ENCODE results near the gene CPE.

The CPE gene

GRCh38 chr4:165364452-165365080 is 14.2 kb upstream of the CPE start:
- no peak for DNase-seq (ENCODE audit: low spot score)
- POLR2A ChIA-PET (ENCODE audit: low non-redundant PET): no interaction called here
- no peak overlapping the region for H3K27ac ChIP-seq
- TF ChIP-seq, protein P1, sequence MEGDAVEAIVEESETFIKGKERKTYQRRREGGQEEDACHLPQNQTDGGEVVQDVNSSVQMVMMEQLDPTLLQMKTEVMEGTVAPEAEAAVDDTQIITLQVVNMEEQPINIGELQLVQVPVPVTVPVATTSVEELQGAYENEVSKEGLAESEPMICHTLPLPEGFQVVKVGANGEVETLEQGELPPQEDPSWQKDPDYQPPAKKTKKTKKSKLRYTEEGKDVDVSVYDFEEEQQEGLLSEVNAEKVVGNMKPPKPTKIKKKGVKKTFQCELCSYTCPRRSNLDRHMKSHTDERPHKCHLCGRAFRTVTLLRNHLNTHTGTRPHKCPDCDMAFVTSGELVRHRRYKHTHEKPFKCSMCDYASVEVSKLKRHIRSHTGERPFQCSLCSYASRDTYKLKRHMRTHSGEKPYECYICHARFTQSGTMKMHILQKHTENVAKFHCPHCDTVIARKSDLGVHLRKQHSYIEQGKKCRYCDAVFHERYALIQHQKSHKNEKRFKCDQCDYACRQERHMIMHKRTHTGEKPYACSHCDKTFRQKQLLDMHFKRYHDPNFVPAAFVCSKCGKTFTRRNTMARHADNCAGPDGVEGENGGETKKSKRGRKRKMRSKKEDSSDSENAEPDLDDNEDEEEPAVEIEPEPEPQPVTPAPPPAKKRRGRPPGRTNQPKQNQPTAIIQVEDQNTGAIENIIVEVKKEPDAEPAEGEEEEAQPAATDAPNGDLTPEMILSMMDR (conservative IDR thresholded peaks at IDR 0.05; ENCODE audit: low read depth): no peak
- CTCF ChIA-PET: no interaction called here

DNA sequence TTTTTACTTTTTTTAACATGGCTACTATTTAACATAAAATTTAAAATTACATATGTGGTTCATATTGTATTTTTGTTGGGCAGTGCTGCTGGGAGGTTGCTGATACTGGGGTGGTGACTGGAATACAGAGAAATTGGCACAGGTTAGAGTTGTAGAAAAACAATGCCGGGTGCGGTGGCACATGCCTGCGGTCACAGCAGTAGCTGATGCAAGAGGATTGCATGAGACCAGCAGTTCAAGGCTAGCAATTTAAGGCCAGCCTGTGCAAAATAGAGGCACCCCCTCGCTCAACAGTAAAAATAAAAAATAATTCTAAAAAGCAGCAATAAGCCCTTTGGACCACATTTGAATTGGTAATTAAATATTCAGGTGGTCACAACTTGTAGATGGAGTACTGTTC is 11.8 kb upstream of the CPE start:
- no peak for DNase-seq (ENCODE audit: low spot score)
- ChIA-PET POLR2A (ENCODE audit: low non-redundant PET) (no interaction called here), CTCF (no interaction called here)
- TF ChIP-seq, protein P1 (conservative IDR thresholded peaks at IDR 0.05; ENCODE audit: low read depth): no peak
- H3K27ac ChIP-seq: no peak overlapping the region

DNA sequence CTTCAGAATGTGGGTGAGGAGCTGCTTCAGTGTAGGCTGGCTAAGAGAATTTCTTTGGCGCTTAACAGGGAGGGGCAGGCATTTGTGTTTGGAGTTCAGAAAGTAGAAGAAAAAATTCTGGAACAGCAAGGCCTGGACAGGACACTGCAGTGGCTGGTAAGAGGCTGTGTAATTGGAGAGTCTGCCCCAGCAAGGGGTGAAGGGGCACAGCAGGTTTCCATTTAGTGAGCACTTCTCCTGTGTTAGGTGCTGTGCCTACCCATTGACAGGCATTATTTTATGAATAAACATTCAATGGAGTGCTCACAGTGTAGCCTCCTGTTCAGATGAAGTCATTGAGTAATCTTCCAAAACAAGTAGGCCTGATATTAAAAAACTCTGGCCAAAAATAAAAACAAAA is 10.7 kb upstream of the CPE start:
- no peak for DNase-seq (ENCODE audit: low spot score)
- TF ChIP-seq, protein P1 (conservative IDR thresholded peaks at IDR 0.05; ENCODE audit: low read depth): no peak
- POLR2A ChIA-PET (ENCODE audit: low non-redundant PET): no interaction called here
- no peak overlapping the region for H3K27ac ChIP-seq
- CTCF ChIA-PET: no interaction called here

- CTCF ChIA-PET: no interaction called here
- H3K27ac ChIP-seq: no peak overlapping the region
- POLR2A ChIA-PET (ENCODE audit: low non-redundant PET): no interaction called here
- TF ChIP-seq, protein P1 (conservative IDR thresholded peaks at IDR 0.05; ENCODE audit: low read depth): no peak
- DNase-seq (ENCODE audit: low spot score): no peak
Observed at GRCh38 chr4:165368567-165368966, 10.2 kb upstream of the CPE start.

- TF ChIP-seq, protein P1 (conservative IDR thresholded peaks at IDR 0.05; ENCODE audit: low read depth): no peak
- ChIA-PET CTCF (no interaction called here), POLR2A (ENCODE audit: low non-redundant PET) (no interaction called here)
- no peak for DNase-seq (ENCODE audit: low spot score)
- H3K27ac ChIP-seq: peak overlapping the region; percentile 70
Observed at GRCh38 chr4:165369522-165369921, 9.3 kb upstream of the CPE start.

GRCh38 chr4:165370530-165370929 is 8.3 kb upstream of the CPE start:
- TF ChIP-seq, protein P1 (conservative IDR thresholded peaks at IDR 0.05; ENCODE audit: low read depth): no peak
- no peak for DNase-seq (ENCODE audit: low spot score)
- H3K27ac ChIP-seq: no peak overlapping the region
- ChIA-PET POLR2A (ENCODE audit: low non-redundant PET) (no interaction called here), CTCF (no interaction called here)

DNA sequence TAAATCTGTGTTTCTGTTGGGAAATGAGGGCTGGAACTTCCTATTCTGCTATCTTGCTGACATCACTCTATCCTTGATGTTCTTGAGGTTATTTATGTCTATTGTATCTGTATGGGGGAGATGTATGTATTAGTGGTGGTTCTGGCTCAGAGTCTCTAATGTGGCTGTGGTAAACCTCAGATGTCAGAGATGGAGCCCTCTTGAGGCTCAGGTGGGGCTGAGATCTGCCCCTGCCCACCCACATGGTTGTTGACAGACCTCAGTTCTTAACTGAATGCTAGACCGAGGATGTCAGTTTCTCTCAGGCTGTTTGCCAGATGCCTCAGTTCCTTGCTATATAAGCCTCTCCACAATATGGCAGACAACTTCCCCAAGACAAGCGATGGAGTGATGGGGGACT is 3.3 kb upstream of the CPE start:
- DNase-seq (ENCODE audit: low spot score): no peak
- TF ChIP-seq, protein P1 (conservative IDR thresholded peaks at IDR 0.05; ENCODE audit: low read depth): no peak
- POLR2A ChIA-PET (ENCODE audit: low non-redundant PET): no interaction called here
- no peak overlapping the region for H3K27ac ChIP-seq
- CTCF ChIA-PET: no interaction called here

All from RWPE1 (cell line).